GM10248 (cell line): Measurements from ENCODE around the gene DIO3.

ENCODE experiments used
- CTCF ChIA-PET: fragments of 300-600 bp; sonication (Branson Sonifier 250); formaldehyde crosslinking; extraction: SDS; loops from one replicate; lab custom pipeline; 2021; ENCODE audit warnings: antibody characterized with exemption; lab: Yijun Ruan, JAX
- POLR2A ChIA-PET: fragments of 350-650 bp; sonication (Branson Sonifier 250); formaldehyde crosslinking; extraction: SDS; loops from one replicate; lab custom pipeline; 2020; ENCODE audit warnings: antibody characterized with exemption; lab: Yijun Ruan, JAX
- DNase-seq: peaks from one replicate; pipeline ENCODE4 v3.0.0; 2012; ENCODE audit errors: extremely low spot score
- CTCF ChIP-seq: IDR thresholded peaks from 2 replicates; pipeline ENCODE4 v1.5.1; 2012; ENCODE audit warnings: mild to moderate bottlenecking, low read depth; ENCODE audit errors: extremely low read depth, missing control alignments, control extremely low read depth

Gene DIO3

DNA sequence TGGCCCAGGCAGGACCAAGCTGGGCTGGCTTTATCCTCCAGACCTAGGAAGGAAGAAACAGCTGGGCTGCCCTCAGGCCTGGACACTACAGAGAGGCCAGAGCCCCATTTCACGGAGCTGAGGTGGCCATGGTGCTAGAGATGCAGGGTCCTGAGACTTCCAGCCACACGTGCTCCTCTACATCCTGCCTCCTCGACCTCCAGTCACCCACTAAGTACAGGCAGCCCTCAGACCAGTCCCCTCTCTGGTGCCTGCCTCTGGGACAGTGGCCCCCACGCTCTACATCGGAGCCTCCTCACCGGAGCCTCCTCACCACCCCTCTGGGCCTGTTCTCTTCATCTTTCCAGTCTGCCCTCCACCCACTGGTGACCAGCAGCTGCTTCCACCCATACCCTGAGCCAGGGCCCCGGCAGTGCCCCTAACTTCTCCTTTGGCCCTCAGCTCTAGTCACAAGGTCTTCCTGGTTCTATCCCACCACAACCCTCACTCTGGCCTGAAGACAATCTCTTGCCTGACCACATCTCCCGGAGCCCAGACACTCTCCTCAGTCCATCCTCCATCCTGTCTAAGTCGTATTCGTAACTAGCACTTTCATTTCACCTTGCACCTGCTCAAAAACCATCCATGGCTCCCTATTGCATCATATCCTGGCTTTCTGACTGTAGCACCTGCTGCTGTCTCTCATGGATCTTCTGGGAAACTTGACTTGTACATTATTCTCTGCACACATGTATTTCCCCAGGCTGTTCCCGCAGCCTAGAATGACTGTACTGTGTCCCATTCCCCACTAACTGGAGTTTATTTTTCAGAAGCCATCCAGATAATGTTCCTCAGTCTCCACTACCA, 43.9 kb downstream of the DIO3 start:
- CTCF ChIA-PET: interaction anchor here (0.6 kb wide), 1 partner anchor 12 kb away, joined by 3 read pairs; no protein-coding TSS in a partner anchor
- TF ChIP-seq CTCF: no peak
- no peak for DNase-seq
- POLR2A ChIA-PET: no interaction called here

GRCh38 chr14:101605836-101606235, 44.5 kb downstream of the DIO3 start:
- no peak for DNase-seq
- TF ChIP-seq CTCF: no peak
- POLR2A ChIA-PET: no interaction called here
- CTCF ChIA-PET: no interaction called here
